ENCODE measurements around the gene ATP5IF1.
A peak's percentile ranks its signal among the peaks of the same experiment; 100 is the strongest.

ATP5IF1 gene

GRCh38 chr1:28233264-28233606 lies 2.7 kb upstream of the ATP5IF1 start:
- peaks cover 5 to 18% (median 9%) of the 10 kb centered on the region in 5 donors for H3K36me3 ChIP-seq (ENCODE audit: control insufficient read depth in 5 of 5, insufficient read depth in 5 of 5, low read length in 5 of 5)
- H3K27ac ChIP-seq (ENCODE audit: low read depth, low read length): peak overlapping the region; percentile 90
- H3K4me3 ChIP-seq (ENCODE audit: low read depth in 1 of 5, low read length in 5 of 5): peak overlapping the region in 4 of 5 donors; percentile 81 to 99 (median 92)
- no peaks in the 10 kb centered on the region for H3K9me3 ChIP-seq (ENCODE audit: control insufficient read depth in 5 of 5, low read length in 5 of 5)
- H3K4me1 ChIP-seq (ENCODE audit: control insufficient read depth in 5 of 5, insufficient read depth in 5 of 5, low read length in 5 of 5): peaks cover 6 to 52% (median 31%) of the 10 kb centered on the region in 5 donors
- H3K27me3 ChIP-seq (ENCODE audit: control insufficient read depth in 5 of 5, insufficient read depth in 4 of 5, low read length in 5 of 5): no peaks in the 10 kb centered on the region
- H3K9ac ChIP-seq (ENCODE audit: low read length in 5 of 5): peak overlapping the region in 3 of 5 donors; percentile 89 to 100 (median 95)

GRCh38 chr1:28236656-28237322 lies 865 bp downstream of the ATP5IF1 start:
- H3K4me1 ChIP-seq (ENCODE audit: control insufficient read depth in 5 of 5, insufficient read depth in 5 of 5, low read length in 5 of 5): peaks cover 6 to 37% (median 25%) of the 10 kb centered on the region in 5 donors
- no peaks in the 10 kb centered on the region for H3K9me3 ChIP-seq (ENCODE audit: control insufficient read depth in 5 of 5, low read length in 5 of 5)
- no peaks in the 10 kb centered on the region for H3K27me3 ChIP-seq (ENCODE audit: control insufficient read depth in 5 of 5, insufficient read depth in 4 of 5, low read length in 5 of 5)
- H3K9ac ChIP-seq (ENCODE audit: low read length in 5 of 5): peak overlapping the region; percentile 69 to 91 (median 87)
- peak overlapping the region; percentile 77 for H3K27ac ChIP-seq (ENCODE audit: low read depth, low read length)
- H3K36me3 ChIP-seq (ENCODE audit: control insufficient read depth in 5 of 5, insufficient read depth in 5 of 5, low read length in 5 of 5): peaks cover 0 to 7% (median 4%) of the 10 kb centered on the region in 5 donors
- peak overlapping the region; percentile 92 to 99 (median 95) for H3K4me3 ChIP-seq (ENCODE audit: low read depth in 1 of 5, low read length in 5 of 5)

- H3K27ac ChIP-seq (ENCODE audit: low read depth, low read length): no peak overlapping the region
- H3K9me3 ChIP-seq (ENCODE audit: control insufficient read depth in 5 of 5, low read length in 5 of 5): no peaks in the 10 kb centered on the region
- no peak overlapping the region for H3K4me3 ChIP-seq (ENCODE audit: low read depth in 1 of 5, low read length in 5 of 5)
- peaks cover 0 to 7% (median 4%) of the 10 kb centered on the region in 5 donors for H3K36me3 ChIP-seq (ENCODE audit: control insufficient read depth in 5 of 5, insufficient read depth in 5 of 5, low read length in 5 of 5)
- H3K27me3 ChIP-seq (ENCODE audit: control insufficient read depth in 5 of 5, insufficient read depth in 4 of 5, low read length in 5 of 5): no peaks in the 10 kb centered on the region
- no peak overlapping the region for H3K9ac ChIP-seq (ENCODE audit: low read length in 5 of 5)
- H3K4me1 ChIP-seq (ENCODE audit: control insufficient read depth in 5 of 5, insufficient read depth in 5 of 5, low read length in 5 of 5): peaks cover 6 to 25% (median 17%) of the 10 kb centered on the region in 5 donors
These were observed 3.1 kb downstream of the ATP5IF1 start for GRCh38 chr1:28239004-28239403.

GRCh38 chr1:28240024-28240423 lies 4.1 kb downstream of the ATP5IF1 start:
- no peak overlapping the region for H3K9ac ChIP-seq (ENCODE audit: low read length in 5 of 5)
- H3K36me3 ChIP-seq (ENCODE audit: control insufficient read depth in 5 of 5, insufficient read depth in 5 of 5, low read length in 5 of 5): peaks cover 0 to 7% (median 4%) of the 10 kb centered on the region in 5 donors
- no peak overlapping the region for H3K27ac ChIP-seq (ENCODE audit: low read depth, low read length)
- H3K27me3 ChIP-seq (ENCODE audit: control insufficient read depth in 5 of 5, insufficient read depth in 4 of 5, low read length in 5 of 5): no peaks in the 10 kb centered on the region
- H3K9me3 ChIP-seq (ENCODE audit: control insufficient read depth in 5 of 5, low read length in 5 of 5): no peaks in the 10 kb centered on the region
- peaks cover 6 to 24% (median 17%) of the 10 kb centered on the region in 5 donors for H3K4me1 ChIP-seq (ENCODE audit: control insufficient read depth in 5 of 5, insufficient read depth in 5 of 5, low read length in 5 of 5)
- no peak overlapping the region for H3K4me3 ChIP-seq (ENCODE audit: low read depth in 1 of 5, low read length in 5 of 5)

GRCh38 chr1:28241638-28242241 lies 5.8 kb downstream of the ATP5IF1 start:
- Histone ChIP-seq H3K36me3 (ENCODE audit: control insufficient read depth in 5 of 5, insufficient read depth in 5 of 5, low read length in 5 of 5) (peaks cover 0 to 7% (median 4%) of the 10 kb centered on the region in 5 donors), H3K9me3 (ENCODE audit: control insufficient read depth in 5 of 5, low read length in 5 of 5) (no peaks in the 10 kb centered on the region), H3K27ac (ENCODE audit: low read depth, low read length) (no peak overlapping the region), H3K9ac (ENCODE audit: low read length in 5 of 5) (no peak overlapping the region), H3K27me3 (ENCODE audit: control insufficient read depth in 5 of 5, insufficient read depth in 4 of 5, low read length in 5 of 5) (no peaks in the 10 kb centered on the region), H3K4me3 (ENCODE audit: low read depth in 1 of 5, low read length in 5 of 5) (no peak overlapping the region), H3K4me1 (ENCODE audit: control insufficient read depth in 5 of 5, insufficient read depth in 5 of 5, low read length in 5 of 5) (peaks cover 5 to 16% (median 13%) of the 10 kb centered on the region in 5 donors)

- Histone ChIP-seq H3K36me3 (ENCODE audit: control insufficient read depth in 5 of 5, insufficient read depth in 5 of 5, low read length in 5 of 5) (no peaks in the 10 kb centered on the region), H3K27ac (ENCODE audit: low read depth, low read length) (no peak overlapping the region), H3K27me3 (ENCODE audit: control insufficient read depth in 5 of 5, insufficient read depth in 4 of 5, low read length in 5 of 5) (no peaks in the 10 kb centered on the region), H3K9ac (ENCODE audit: low read length in 5 of 5) (no peak overlapping the region), H3K4me3 (ENCODE audit: low read depth in 1 of 5, low read length in 5 of 5) (no peak overlapping the region), H3K9me3 (ENCODE audit: control insufficient read depth in 5 of 5, low read length in 5 of 5) (no peaks in the 10 kb centered on the region), H3K4me1 (ENCODE audit: control insufficient read depth in 5 of 5, insufficient read depth in 5 of 5, low read length in 5 of 5) (peaks cover 6 to 23% (median 22%) of the 10 kb centered on the region in 5 donors)
These were observed 7.9 kb downstream of the ATP5IF1 start for GRCh38 chr1:28243685-28244311.

- Histone ChIP-seq H3K4me1 (ENCODE audit: control insufficient read depth in 5 of 5, insufficient read depth in 5 of 5, low read length in 5 of 5) (peaks cover 6 to 32% (median 30%) of the 10 kb centered on the region in 5 donors), H3K9ac (ENCODE audit: low read length in 5 of 5) (no peak overlapping the region), H3K27me3 (ENCODE audit: control insufficient read depth in 5 of 5, insufficient read depth in 4 of 5, low read length in 5 of 5) (no peaks in the 10 kb centered on the region), H3K9me3 (ENCODE audit: control insufficient read depth in 5 of 5, low read length in 5 of 5) (no peaks in the 10 kb centered on the region), H3K36me3 (ENCODE audit: control insufficient read depth in 5 of 5, insufficient read depth in 5 of 5, low read length in 5 of 5) (no peaks in the 10 kb centered on the region), H3K4me3 (ENCODE audit: low read depth in 1 of 5, low read length in 5 of 5) (no peak overlapping the region), H3K27ac (ENCODE audit: low read depth, low read length) (no peak overlapping the region)
These were observed 8.8 kb downstream of the ATP5IF1 start for GRCh38 chr1:28244549-28245251.

GRCh38 chr1:28246427-28246832 lies 10.5 kb downstream of the ATP5IF1 start:
- Histone ChIP-seq H3K36me3 (ENCODE audit: control insufficient read depth in 5 of 5, insufficient read depth in 5 of 5, low read length in 5 of 5) (no peaks in the 10 kb centered on the region), H3K27ac (ENCODE audit: low read depth, low read length) (peak overlapping the region; percentile 29), H3K9ac (ENCODE audit: low read length in 5 of 5) (peak overlapping the region in 3 of 5 donors; percentile 21 to 71 (median 64)), H3K4me1 (ENCODE audit: control insufficient read depth in 5 of 5, insufficient read depth in 5 of 5, low read length in 5 of 5) (peaks cover 7 to 41% (median 38%) of the 10 kb centered on the region in 5 donors), H3K9me3 (ENCODE audit: control insufficient read depth in 5 of 5, low read length in 5 of 5) (no peaks in the 10 kb centered on the region), H3K27me3 (ENCODE audit: control insufficient read depth in 5 of 5, insufficient read depth in 4 of 5, low read length in 5 of 5) (no peaks in the 10 kb centered on the region), H3K4me3 (ENCODE audit: low read depth in 1 of 5, low read length in 5 of 5) (peak overlapping the region; percentile 58 to 75 (median 60))

- peak overlapping the region in 4 of 5 donors; percentile 57 to 72 (median 64) for H3K4me3 ChIP-seq (ENCODE audit: low read depth in 1 of 5, low read length in 5 of 5)
- no peaks in the 10 kb centered on the region for H3K9me3 ChIP-seq (ENCODE audit: control insufficient read depth in 5 of 5, low read length in 5 of 5)
- H3K4me1 ChIP-seq (ENCODE audit: control insufficient read depth in 5 of 5, insufficient read depth in 5 of 5, low read length in 5 of 5): peaks cover 7 to 47% (median 40%) of the 10 kb centered on the region in 5 donors
- no peaks in the 10 kb centered on the region for H3K27me3 ChIP-seq (ENCODE audit: control insufficient read depth in 5 of 5, insufficient read depth in 4 of 5, low read length in 5 of 5)
- H3K9ac ChIP-seq (ENCODE audit: low read length in 5 of 5): peak overlapping the region; percentile 9 to 76 (median 34)
- peak overlapping the region; percentile 84 for H3K27ac ChIP-seq (ENCODE audit: low read depth, low read length)
- no peaks in the 10 kb centered on the region for H3K36me3 ChIP-seq (ENCODE audit: control insufficient read depth in 5 of 5, insufficient read depth in 5 of 5, low read length in 5 of 5)
These were observed 11.8 kb downstream of the ATP5IF1 start for GRCh38 chr1:28247612-28248272.

Measured in subcutaneous abdominal adipose tissue (tissue), 5 donors.